ENCODE results near the gene ASRGL1. TPM values are rescaled to one million over a fixed set of nuclear protein-coding genes. Genes with fewer than 3 reads are reported as not detected.

ASRGL1 gene
- total RNA-seq, 5 donors from 2014 or later (not counting 1 experiment from before 2014, with no cell fraction given), result 0.88 to 2.6 (median 1.9) TPM

DNA sequence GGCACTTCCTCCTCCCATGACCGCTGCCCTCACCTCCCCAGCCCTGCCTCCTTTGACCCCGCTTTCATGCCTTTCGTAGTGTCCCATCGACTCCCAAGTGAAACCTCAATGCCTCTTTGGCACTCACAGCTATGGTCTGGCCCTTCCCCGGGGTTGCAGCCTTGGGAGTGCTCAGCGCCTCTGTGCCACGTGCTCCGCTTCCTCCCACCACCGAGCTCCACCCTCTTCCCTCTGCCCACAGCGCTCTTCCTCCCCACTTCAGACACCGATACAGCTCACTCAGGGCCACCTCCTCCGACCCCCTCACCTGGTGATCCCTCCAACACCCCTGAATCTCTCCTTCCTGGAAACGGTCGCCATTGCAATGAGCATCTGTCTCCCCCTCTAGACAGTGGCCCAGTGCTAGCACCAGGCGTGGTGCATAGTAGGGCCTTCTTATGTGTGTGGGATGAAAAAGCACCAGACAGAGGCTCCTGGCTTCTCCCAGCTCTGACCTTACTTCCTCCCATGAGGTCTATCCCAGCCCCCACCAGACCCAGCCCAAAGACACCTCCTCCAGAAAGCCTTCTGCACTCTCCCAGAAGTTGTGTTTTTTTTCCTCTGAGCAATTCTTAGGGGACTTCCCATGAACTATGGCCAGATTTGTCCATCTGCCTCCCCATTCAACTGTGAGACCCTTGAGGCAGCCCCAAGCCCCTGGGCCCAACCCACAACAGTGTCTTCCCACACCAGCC is 65.1 kb downstream of the ASRGL1 start:
- peaks cover 26 to 51% of the 10 kb centered on the region in 2 experiments for H3K4me1 ChIP-seq (ENCODE audit: control insufficient read depth in 1 of 2, extremely low read depth in 1 of 2, insufficient read depth in 2 of 2, low read length in 2 of 2)
- ATAC-seq (replicated peaks in 1 of 4), result peak; percentile 95 to 99 (median 98)

DNA sequence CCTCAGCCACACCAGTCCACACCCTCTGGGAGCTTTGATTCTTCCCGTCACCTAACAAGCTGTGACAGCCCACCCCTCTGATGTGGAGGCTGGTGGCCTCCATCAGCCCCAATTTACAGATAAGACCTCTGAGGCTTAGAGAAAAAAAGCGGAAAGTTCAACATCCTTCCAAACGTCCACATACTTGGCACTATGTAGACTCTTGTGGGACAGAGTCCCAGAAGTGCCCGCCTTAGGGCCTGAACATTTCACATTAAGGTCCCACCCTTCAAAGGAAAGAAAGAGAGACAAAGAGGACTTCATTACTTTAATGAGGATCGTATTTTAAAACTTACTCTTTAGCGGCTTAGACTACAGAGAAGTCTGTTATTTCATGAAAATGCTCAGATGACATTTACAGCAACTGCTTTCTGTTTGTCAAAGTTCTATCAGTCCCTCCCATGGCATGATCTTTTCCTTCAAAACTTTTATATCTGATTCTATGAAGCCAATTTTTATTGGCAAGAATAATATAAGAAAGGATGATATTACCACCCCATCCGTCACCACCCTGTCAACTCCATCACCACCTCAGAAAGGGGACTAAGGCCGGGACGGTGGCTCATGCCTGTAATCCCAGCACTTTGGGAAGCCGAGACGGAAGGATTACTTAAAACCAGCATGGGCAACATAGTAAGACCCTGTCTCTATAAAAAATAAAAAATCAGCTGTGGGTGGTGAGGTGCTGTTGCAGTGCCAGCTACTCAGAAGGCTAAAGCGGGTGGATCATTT is 65.9 kb downstream of the ASRGL1 start:
- 100% methylated on average over 1 of the region's 12 CpGs for WGBS (ENCODE audit: insufficient coverage)
- no peak for ATAC-seq (replicated peaks in 1 of 4)
- Mint-ChIP-seq H3K4me3 (peak overlapping the region in 2 of 3 donors; percentile 76 to 84), H3K27ac (peak overlapping the region; percentile 89 to 93), H3K9me3 (no peaks in the 10 kb centered on the region), H3K36me3 (no peaks in the 10 kb centered on the region), H3K27me3 (no peaks in the 10 kb centered on the region), H3K4me1 (peaks cover 38 to 52% (median 50%) of the 10 kb centered on the region in 3 donors)
- Histone ChIP-seq H3K4me3 (ENCODE audit: control insufficient read depth in 1 of 2, extremely low read depth in 1 of 2, low read length in 1 of 2) (no peak overlapping the region), H3K27ac (ENCODE audit: low read length) (peak overlapping the region; percentile 62), H3K27me3 (replicated peaks in 1 of 2; ENCODE audit: control insufficient read depth in 2 of 2, extremely low read depth in 1 of 2, insufficient read depth in 2 of 2, low read length in 1 of 2) (no peaks in the 10 kb centered on the region), H3K36me3 (ENCODE audit: control insufficient read depth in 2 of 2, extremely low read depth in 1 of 2, insufficient read depth in 1 of 2, low read length in 1 of 2) (no peaks in the 10 kb centered on the region), H3K9me3 (no peaks in the 10 kb centered on the region), H3K4me1 (ENCODE audit: control insufficient read depth in 1 of 2, extremely low read depth in 1 of 2, insufficient read depth in 2 of 2, low read length in 2 of 2) (peaks cover 26 to 48% of the 10 kb centered on the region in 2 experiments)
- ChIA-PET CTCF (interaction anchor here in 1 of 2 donors (0.6 to 1.4 kb wide), 3 partner anchors 21 to 39 kb away, joined by 5 to 8 read pairs (median 7); no protein-coding TSS in a partner anchor), POLR2A (no interaction called here)
- no peak for DNase-seq

More for the DNA sequence above, 65.1 kb downstream of the ASRGL1 start:
- Mint-ChIP-seq H3K4me3 (peak overlapping the region; percentile 60 to 84 (median 76)), H3K4me1 (peaks cover 38 to 55% (median 52%) of the 10 kb centered on the region in 3 donors), H3K27me3 (no peaks in the 10 kb centered on the region), H3K27ac (peak overlapping the region; percentile 89 to 93), H3K36me3 (no peaks in the 10 kb centered on the region), H3K9me3 (no peaks in the 10 kb centered on the region)
- DNase-seq, result peak in 34 of 35 experiments; percentile 9 to 57 (median 42)
- Histone ChIP-seq H3K4me3 (ENCODE audit: control insufficient read depth in 1 of 2, extremely low read depth in 1 of 2, low read length in 1 of 2) (peak overlapping the region; percentile 25 to 33), H3K36me3 (ENCODE audit: control insufficient read depth in 2 of 2, extremely low read depth in 1 of 2, insufficient read depth in 1 of 2, low read length in 1 of 2) (no peaks in the 10 kb centered on the region), H3K27ac (ENCODE audit: low read length) (peak overlapping the region; percentile 62), H3K27me3 (replicated peaks in 1 of 2; ENCODE audit: control insufficient read depth in 2 of 2, extremely low read depth in 1 of 2, insufficient read depth in 2 of 2, low read length in 1 of 2) (no peaks in the 10 kb centered on the region), H3K9me3 (no peaks in the 10 kb centered on the region)
- ChIA-PET POLR2A (interaction anchor here in 1 of 2 donors (0.6 kb wide), 1 partner anchor 186 kb away, joined by 3 read pairs; no protein-coding TSS in a partner anchor), CTCF (interaction anchor here in 1 of 2 donors (1.1 to 1.4 kb wide), 2 partner anchors 9 to 22 kb away, joined by 3 to 8 read pairs; no protein-coding TSS in a partner anchor)
- WGBS (ENCODE audit: insufficient coverage), result 6% methylated on average over 12 of the region's 15 CpGs

DNA sequence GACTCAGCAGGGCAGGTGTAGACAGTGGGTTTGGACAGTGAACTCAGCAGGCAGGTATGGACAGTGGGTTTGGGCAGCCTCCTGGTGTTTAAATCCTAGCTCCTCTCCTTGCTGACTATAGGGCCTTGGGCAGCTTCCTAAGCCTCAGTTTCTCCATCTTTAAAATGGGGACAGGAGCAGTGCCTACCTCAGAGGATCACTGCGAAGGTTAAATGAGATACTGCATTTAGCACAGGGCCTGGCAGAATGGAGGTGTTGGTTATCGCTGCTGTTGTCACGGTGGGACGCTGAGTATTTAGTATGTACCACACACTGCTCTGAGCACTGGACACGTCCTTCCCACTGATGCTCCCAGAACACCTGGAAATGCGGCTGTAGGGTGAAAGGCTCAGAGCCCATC is 67.2 kb downstream of the ASRGL1 start:
- peaks cover 30 to 39% (median 37%) of the 10 kb centered on the region in 3 donors for H3K4me1 Mint-ChIP-seq
- DNase-seq (no peak), ATAC-seq (replicated peaks in 1 of 4) (no peak)
- Histone ChIP-seq H3K36me3 (ENCODE audit: control insufficient read depth in 2 of 2, extremely low read depth in 1 of 2, insufficient read depth in 1 of 2, low read length in 1 of 2) (no peaks in the 10 kb centered on the region), H3K27me3 (replicated peaks in 1 of 2; ENCODE audit: control insufficient read depth in 2 of 2, extremely low read depth in 1 of 2, insufficient read depth in 2 of 2, low read length in 1 of 2) (peaks cover 0 to 2% of the 10 kb centered on the region in 2 experiments), H3K4me1 (ENCODE audit: control insufficient read depth in 1 of 2, extremely low read depth in 1 of 2, insufficient read depth in 2 of 2, low read length in 2 of 2) (peaks cover 25 to 39% of the 10 kb centered on the region in 2 experiments), H3K4me3 (ENCODE audit: control insufficient read depth in 1 of 2, extremely low read depth in 1 of 2, low read length in 1 of 2) (no peak overlapping the region), H3K9me3 (no peaks in the 10 kb centered on the region), H3K27ac (ENCODE audit: low read length) (no peak overlapping the region)
- CTCF ChIA-PET, result interaction anchor here (0.7 to 1.3 kb wide), 2 partner anchors 20 to 385 kb away, joined by 5 read pairs; no protein-coding TSS in a partner anchor
- no peak overlapping the region for H3K4me3 Mint-ChIP-seq
- no peaks in the 10 kb centered on the region for H3K9me3 Mint-ChIP-seq
- no peaks in the 10 kb centered on the region for H3K36me3 Mint-ChIP-seq
- peak overlapping the region in 1 of 2 donors; percentile 28 for H3K27ac Mint-ChIP-seq
- WGBS (ENCODE audit: insufficient coverage), result 98% methylated on average over 4 of the region's 6 CpGs
- H3K27me3 Mint-ChIP-seq, result no peaks in the 10 kb centered on the region
- POLR2A ChIA-PET, result interaction anchor here in 1 of 2 donors (0.5 kb wide), 1 partner anchor 195 kb away, joined by 5 read pairs; no protein-coding TSS in a partner anchor

DNA sequence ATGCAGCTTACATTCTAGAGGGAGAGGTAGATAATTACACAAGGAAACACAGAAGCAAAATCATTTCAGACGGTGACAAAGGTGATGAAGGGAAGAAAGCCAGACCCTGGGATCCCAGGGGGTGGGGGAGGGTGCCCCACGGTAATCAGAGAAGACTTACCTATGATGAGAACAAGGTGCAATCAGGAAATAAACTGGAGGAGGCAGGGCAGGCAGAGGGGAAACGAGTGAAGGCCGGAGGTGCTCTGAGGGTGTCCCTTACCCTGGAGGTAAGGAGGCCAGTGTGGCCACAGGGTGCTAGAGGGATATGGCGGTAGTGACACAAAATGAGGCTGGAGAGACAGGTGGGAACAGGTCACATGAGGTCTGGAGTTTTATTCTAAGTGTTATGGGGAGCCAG is 67.7 kb downstream of the ASRGL1 start:
- Mint-ChIP-seq H3K9me3 (no peaks in the 10 kb centered on the region), H3K36me3 (no peaks in the 10 kb centered on the region), H3K27ac (no peak overlapping the region), H3K4me3 (no peak overlapping the region), H3K27me3 (no peaks in the 10 kb centered on the region), H3K4me1 (peaks cover 30 to 35% (median 33%) of the 10 kb centered on the region in 3 donors)
- H3K36me3 ChIP-seq (ENCODE audit: control insufficient read depth in 2 of 2, extremely low read depth in 1 of 2, insufficient read depth in 1 of 2, low read length in 1 of 2), result no peaks in the 10 kb centered on the region
- no peak overlapping the region for H3K4me3 ChIP-seq (ENCODE audit: control insufficient read depth in 1 of 2, extremely low read depth in 1 of 2, low read length in 1 of 2)
- H3K4me1 ChIP-seq (ENCODE audit: control insufficient read depth in 1 of 2, extremely low read depth in 1 of 2, insufficient read depth in 2 of 2, low read length in 2 of 2), result peaks cover 20 to 34% of the 10 kb centered on the region in 2 experiments
- 87% methylated on average over 5 of the region's 5 CpGs for WGBS (ENCODE audit: insufficient coverage)
- no peak for ATAC-seq (replicated peaks in 1 of 4)
- peaks cover 0 to 2% of the 10 kb centered on the region in 2 experiments for H3K27me3 ChIP-seq (replicated peaks in 1 of 2; ENCODE audit: control insufficient read depth in 2 of 2, extremely low read depth in 1 of 2, insufficient read depth in 2 of 2, low read length in 1 of 2)
- no peak for DNase-seq
- POLR2A ChIA-PET, result no interaction called here
- CTCF ChIA-PET, result interaction anchor here in 1 of 2 donors (0.7 kb wide), 1 partner anchor 385 kb away, joined by 5 read pairs; no protein-coding TSS in a partner anchor
- no peak overlapping the region for H3K27ac ChIP-seq (ENCODE audit: low read length)
- H3K9me3 ChIP-seq, result no peaks in the 10 kb centered on the region

DNA sequence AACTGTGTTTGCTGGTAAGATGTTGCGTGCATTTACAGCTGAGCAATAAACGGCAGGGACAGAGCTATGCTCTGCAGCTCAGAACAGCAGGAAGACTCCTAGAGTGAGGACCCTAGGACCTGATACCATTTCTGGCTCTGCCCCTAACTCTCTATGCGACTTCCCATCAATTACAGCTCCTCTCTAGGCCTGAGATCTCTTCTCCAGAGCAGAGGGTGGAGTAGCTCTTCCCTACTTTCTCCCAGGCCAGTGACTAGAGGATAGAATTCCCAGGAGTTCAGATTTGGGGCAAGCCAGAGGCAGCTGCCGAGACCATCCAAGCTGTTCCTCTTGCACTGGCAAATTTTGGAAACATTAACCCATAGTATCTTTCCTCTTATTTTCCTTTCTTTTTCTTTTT is 68.8 kb downstream of the ASRGL1 start:
- H3K27me3 Mint-ChIP-seq, result no peaks in the 10 kb centered on the region
- Histone ChIP-seq H3K27ac (ENCODE audit: low read length) (no peak overlapping the region), H3K4me3 (ENCODE audit: control insufficient read depth in 1 of 2, extremely low read depth in 1 of 2, low read length in 1 of 2) (no peak overlapping the region), H3K4me1 (ENCODE audit: control insufficient read depth in 1 of 2, extremely low read depth in 1 of 2, insufficient read depth in 2 of 2, low read length in 2 of 2) (peaks cover 10 to 23% of the 10 kb centered on the region in 2 experiments), H3K27me3 (replicated peaks in 1 of 2; ENCODE audit: control insufficient read depth in 2 of 2, extremely low read depth in 1 of 2, insufficient read depth in 2 of 2, low read length in 1 of 2) (peaks cover 0 to 2% of the 10 kb centered on the region in 2 experiments), H3K9me3 (no peaks in the 10 kb centered on the region), H3K36me3 (ENCODE audit: control insufficient read depth in 2 of 2, extremely low read depth in 1 of 2, insufficient read depth in 1 of 2, low read length in 1 of 2) (no peaks in the 10 kb centered on the region)
- no peaks in the 10 kb centered on the region for H3K9me3 Mint-ChIP-seq
- H3K36me3 Mint-ChIP-seq, result no peaks in the 10 kb centered on the region
- no peak for DNase-seq
- ATAC-seq (replicated peaks in 1 of 4), result no peak
- no peak overlapping the region for H3K27ac Mint-ChIP-seq
- CTCF ChIA-PET, result interaction anchor here in 1 of 2 donors (0.5 to 0.7 kb wide), 3 partner anchors 9 to 23 kb away, joined by 3 read pairs; no protein-coding TSS in a partner anchor
- POLR2A ChIA-PET, result interaction anchor here in 1 of 2 donors (0.6 kb wide), 1 partner anchor 17 kb away, joined by 16 read pairs; no protein-coding TSS in a partner anchor
- H3K4me3 Mint-ChIP-seq, result no peak overlapping the region
- peaks cover 21 to 24% (median 24%) of the 10 kb centered on the region in 3 donors for H3K4me1 Mint-ChIP-seq
- 64% methylated on average over 2 of the region's 4 CpGs for WGBS (ENCODE audit: insufficient coverage)

DNA sequence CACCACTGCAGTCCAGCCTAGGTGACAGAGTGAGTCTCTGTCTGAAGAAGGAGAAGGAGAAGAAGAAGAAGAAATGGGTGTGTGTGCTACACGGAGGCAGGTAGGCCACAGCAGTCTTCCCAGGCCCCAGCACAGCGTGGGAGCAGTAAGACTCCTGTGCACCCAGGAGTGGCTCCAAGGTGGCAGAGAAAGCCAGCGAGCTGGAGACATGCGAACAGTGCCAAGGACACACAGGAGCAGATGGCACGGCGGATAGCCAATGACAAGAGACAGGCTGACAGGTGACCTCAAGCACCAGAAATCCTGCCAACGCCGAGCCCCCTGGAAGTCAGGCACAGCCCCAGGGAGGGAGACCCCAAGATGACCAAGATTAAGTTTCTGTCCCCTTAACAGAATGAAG is 72.6 kb downstream of the ASRGL1 start:
- H3K27ac ChIP-seq (ENCODE audit: low read length), result no peak overlapping the region
- H3K4me1 Mint-ChIP-seq, result no peaks in the 10 kb centered on the region
- ChIA-PET CTCF (interaction anchor here in 1 of 2 donors (0.6 kb wide), 1 partner anchor 294 kb away, joined by 6 read pairs; no protein-coding TSS in a partner anchor), POLR2A (no interaction called here)
- H3K4me3 ChIP-seq (ENCODE audit: control insufficient read depth in 1 of 2, extremely low read depth in 1 of 2, low read length in 1 of 2), result no peak overlapping the region
- H3K27me3 ChIP-seq (replicated peaks in 1 of 2; ENCODE audit: control insufficient read depth in 2 of 2, extremely low read depth in 1 of 2, insufficient read depth in 2 of 2, low read length in 1 of 2), result peaks cover 0 to 6% of the 10 kb centered on the region in 2 experiments
- H3K36me3 ChIP-seq (ENCODE audit: control insufficient read depth in 2 of 2, extremely low read depth in 1 of 2, insufficient read depth in 1 of 2, low read length in 1 of 2), result no peaks in the 10 kb centered on the region
- no peaks in the 10 kb centered on the region for H3K9me3 Mint-ChIP-seq
- H3K27ac Mint-ChIP-seq, result peak overlapping the region in 1 of 2 donors; percentile 52
- H3K27me3 Mint-ChIP-seq, result no peaks in the 10 kb centered on the region
- no peaks in the 10 kb centered on the region for H3K4me1 ChIP-seq (ENCODE audit: control insufficient read depth in 1 of 2, extremely low read depth in 1 of 2, insufficient read depth in 2 of 2, low read length in 2 of 2)
- no peaks in the 10 kb centered on the region for H3K9me3 ChIP-seq
- 90% methylated on average over 4 of the region's 8 CpGs for WGBS (ENCODE audit: insufficient coverage)
- no peaks in the 10 kb centered on the region for H3K36me3 Mint-ChIP-seq
- DNase-seq (no peak), ATAC-seq (replicated peaks in 1 of 4) (no peak)
- H3K4me3 Mint-ChIP-seq, result no peak overlapping the region

All from T-cell (primary cell).